Testis (tissue), 2 donors: Measurements from ENCODE around the gene FAIM.

ENCODE experiments used
- CTCF ChIP-seq, 3 experiments: fragments of 450-650 bp in 2 of 3; fragments of 200-600 bp in 1 of 3; sonication (generic) in 1 of 3; IDR thresholded peaks; one replicate each; pipeline ENCODE4 v1.5.1; 2016 to 2019; ENCODE audit warnings: antibody characterized with exemption in 3 of 3, mild to moderate bottlenecking in 2 of 3, moderate library complexity in 1 of 3
- POLR2A ChIP-seq: fragments of 450-650 bp; IDR thresholded peaks from one replicate; pipeline ENCODE4 v1.6.1; 2017; ENCODE audit warnings: antibody characterized with exemption, mild to moderate bottlenecking, moderate library complexity

- TF ChIP-seq POLR2A (no peak), CTCF (IDR thresholded peaks at IDR 0.05) (no peak)
Observed at GRCh38 chr3:138678874-138679392, 70.4 kb downstream of the FAIM start.
